ENCODE results near the gene KATNBL1.

DNA sequence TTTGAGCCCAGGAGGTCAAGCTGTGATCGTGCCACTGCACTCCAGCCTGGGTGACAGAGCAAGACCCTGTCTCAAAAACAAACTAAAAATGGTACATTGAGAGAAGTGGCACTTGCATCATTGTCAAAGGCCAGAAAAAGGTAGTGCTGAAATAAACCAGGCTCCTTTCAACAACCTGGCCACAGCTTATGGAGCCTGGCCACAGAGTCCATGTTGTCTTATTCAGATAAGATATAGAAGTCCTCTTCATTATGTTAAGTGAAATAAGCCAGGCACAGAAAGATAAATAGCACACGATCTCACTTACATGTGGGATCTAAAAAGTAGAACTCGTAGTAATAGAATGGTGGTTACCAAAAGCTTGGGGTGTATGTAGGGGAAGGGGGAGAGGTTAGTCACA lies 49.7 kb upstream of the KATNBL1 start:
- TF ChIP-seq, protein P1, sequence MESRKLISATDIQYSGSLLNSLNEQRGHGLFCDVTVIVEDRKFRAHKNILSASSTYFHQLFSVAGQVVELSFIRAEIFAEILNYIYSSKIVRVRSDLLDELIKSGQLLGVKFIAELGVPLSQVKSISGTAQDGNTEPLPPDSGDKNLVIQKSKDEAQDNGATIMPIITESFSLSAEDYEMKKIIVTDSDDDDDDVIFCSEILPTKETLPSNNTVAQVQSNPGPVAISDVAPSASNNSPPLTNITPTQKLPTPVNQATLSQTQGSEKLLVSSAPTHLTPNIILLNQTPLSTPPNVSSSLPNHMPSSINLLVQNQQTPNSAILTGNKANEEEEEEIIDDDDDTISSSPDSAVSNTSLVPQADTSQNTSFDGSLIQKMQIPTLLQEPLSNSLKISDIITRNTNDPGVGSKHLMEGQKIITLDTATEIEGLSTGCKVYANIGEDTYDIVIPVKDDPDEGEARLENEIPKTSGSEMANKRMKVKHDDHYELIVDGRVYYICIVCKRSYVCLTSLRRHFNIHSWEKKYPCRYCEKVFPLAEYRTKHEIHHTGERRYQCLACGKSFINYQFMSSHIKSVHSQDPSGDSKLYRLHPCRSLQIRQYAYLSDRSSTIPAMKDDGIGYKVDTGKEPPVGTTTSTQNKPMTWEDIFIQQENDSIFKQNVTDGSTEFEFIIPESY (IDR thresholded peaks at IDR 0.05), result no peak
- TF ChIP-seq TAF1 (conservative IDR thresholded peaks at IDR 0.05), result no peak
- TF ChIP-seq, protein P2, sequence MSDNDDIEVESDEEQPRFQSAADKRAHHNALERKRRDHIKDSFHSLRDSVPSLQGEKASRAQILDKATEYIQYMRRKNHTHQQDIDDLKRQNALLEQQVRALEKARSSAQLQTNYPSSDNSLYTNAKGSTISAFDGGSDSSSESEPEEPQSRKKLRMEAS (IDR thresholded peaks at IDR 0.05), result no peak
- TF ChIP-seq, protein P3, sequence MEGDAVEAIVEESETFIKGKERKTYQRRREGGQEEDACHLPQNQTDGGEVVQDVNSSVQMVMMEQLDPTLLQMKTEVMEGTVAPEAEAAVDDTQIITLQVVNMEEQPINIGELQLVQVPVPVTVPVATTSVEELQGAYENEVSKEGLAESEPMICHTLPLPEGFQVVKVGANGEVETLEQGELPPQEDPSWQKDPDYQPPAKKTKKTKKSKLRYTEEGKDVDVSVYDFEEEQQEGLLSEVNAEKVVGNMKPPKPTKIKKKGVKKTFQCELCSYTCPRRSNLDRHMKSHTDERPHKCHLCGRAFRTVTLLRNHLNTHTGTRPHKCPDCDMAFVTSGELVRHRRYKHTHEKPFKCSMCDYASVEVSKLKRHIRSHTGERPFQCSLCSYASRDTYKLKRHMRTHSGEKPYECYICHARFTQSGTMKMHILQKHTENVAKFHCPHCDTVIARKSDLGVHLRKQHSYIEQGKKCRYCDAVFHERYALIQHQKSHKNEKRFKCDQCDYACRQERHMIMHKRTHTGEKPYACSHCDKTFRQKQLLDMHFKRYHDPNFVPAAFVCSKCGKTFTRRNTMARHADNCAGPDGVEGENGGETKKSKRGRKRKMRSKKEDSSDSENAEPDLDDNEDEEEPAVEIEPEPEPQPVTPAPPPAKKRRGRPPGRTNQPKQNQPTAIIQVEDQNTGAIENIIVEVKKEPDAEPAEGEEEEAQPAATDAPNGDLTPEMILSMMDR (IDR thresholded peaks at IDR 0.05; ENCODE audit: low read depth, low read length, missing input control), result no peak
- no peak for TF ChIP-seq NR2F2 (IDR thresholded peaks at IDR 0.05)
- TF ChIP-seq HNF4G (IDR thresholded peaks at IDR 0.05), result no peak
- TF ChIP-seq SP1 (IDR thresholded peaks at IDR 0.05), result no peak
- TF ChIP-seq, protein P4, sequence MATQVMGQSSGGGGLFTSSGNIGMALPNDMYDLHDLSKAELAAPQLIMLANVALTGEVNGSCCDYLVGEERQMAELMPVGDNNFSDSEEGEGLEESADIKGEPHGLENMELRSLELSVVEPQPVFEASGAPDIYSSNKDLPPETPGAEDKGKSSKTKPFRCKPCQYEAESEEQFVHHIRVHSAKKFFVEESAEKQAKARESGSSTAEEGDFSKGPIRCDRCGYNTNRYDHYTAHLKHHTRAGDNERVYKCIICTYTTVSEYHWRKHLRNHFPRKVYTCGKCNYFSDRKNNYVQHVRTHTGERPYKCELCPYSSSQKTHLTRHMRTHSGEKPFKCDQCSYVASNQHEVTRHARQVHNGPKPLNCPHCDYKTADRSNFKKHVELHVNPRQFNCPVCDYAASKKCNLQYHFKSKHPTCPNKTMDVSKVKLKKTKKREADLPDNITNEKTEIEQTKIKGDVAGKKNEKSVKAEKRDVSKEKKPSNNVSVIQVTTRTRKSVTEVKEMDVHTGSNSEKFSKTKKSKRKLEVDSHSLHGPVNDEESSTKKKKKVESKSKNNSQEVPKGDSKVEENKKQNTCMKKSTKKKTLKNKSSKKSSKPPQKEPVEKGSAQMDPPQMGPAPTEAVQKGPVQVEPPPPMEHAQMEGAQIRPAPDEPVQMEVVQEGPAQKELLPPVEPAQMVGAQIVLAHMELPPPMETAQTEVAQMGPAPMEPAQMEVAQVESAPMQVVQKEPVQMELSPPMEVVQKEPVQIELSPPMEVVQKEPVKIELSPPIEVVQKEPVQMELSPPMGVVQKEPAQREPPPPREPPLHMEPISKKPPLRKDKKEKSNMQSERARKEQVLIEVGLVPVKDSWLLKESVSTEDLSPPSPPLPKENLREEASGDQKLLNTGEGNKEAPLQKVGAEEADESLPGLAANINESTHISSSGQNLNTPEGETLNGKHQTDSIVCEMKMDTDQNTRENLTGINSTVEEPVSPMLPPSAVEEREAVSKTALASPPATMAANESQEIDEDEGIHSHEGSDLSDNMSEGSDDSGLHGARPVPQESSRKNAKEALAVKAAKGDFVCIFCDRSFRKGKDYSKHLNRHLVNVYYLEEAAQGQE (IDR thresholded peaks at IDR 0.05), result no peak
